Gastroesophageal sphincter (tissue), 4 donors: ENCODE data around the gene PEX11A. TPM values are rescaled to one million over a fixed set of nuclear protein-coding genes. Genes with fewer than 3 reads are reported as not detected.
A peak's percentile ranks its signal among the peaks of the same experiment; 100 is the strongest.

Source experiments
- ATAC-seq: fragments of 150-250 bp; one replicate; pipeline ENCODE4 v1.9.1; 2016; ENCODE audit warnings: mild to moderate bottlenecking, moderate library complexity
- H3K27ac ChIP-seq, 4 donors: fragments of 200-600 bp; sonication (generic) in 3 of 4; 1 replicate in 3 of 4; 2 replicates in 1 of 4; pipeline ENCODE4 v1.5.1; 2016 to 2019
- H3K27me3 ChIP-seq: fragments of 200-600 bp; sonication (generic); one replicate; pipeline ENCODE4 v1.5.1; 2019
- H3K36me3 ChIP-seq, 2 donors: fragments of 200-600 bp; sonication (generic); one replicate each; pipeline ENCODE4 v1.5.1; 2019; ENCODE audit warnings: control low read depth in 1 of 2
- H3K4me1 ChIP-seq, 3 donors: fragments of 200-600 bp; sonication (generic); 1 replicate in 2 of 3; 2 replicates in 1 of 3; pipeline ENCODE4 v1.5.1; 2016 to 2019; ENCODE audit warnings: control low read depth in 2 of 3
- H3K4me3 ChIP-seq, 2 donors: fragments of 200-600 bp; sonication (generic); one replicate each; pipeline ENCODE4 v1.5.1; 2019; ENCODE audit warnings: mild to moderate bottlenecking in 1 of 2, moderate library complexity in 1 of 2
- H3K9me3 ChIP-seq, 3 donors: fragments of 200-600 bp; sonication (generic); one replicate each; pipeline ENCODE4 v1.5.1; 2017 to 2019; ENCODE audit warnings: control low read depth in 2 of 3
- CTCF ChIP-seq, 4 experiments: fragments of 200-600 bp in 2 of 4; fragments of 450-650 bp in 2 of 4; sonication (generic) in 1 of 4; IDR thresholded peaks; one replicate each; pipeline ENCODE4 v1.5.1; 2017 to 2019; ENCODE audit warnings: antibody characterized with exemption in 4 of 4, mild to moderate bottlenecking in 2 of 4, moderate library complexity in 2 of 4
- EP300 ChIP-seq: sonication (generic); formaldehyde crosslinking; IDR thresholded peaks from one replicate; pipeline ENCODE4 v1.6.1; 2017; ENCODE audit warnings: antibody characterized with exemption, mild to moderate bottlenecking
- POLR2A ChIP-seq, 2 donors: fragments of 450-650 bp; IDR thresholded peaks; one replicate each; pipeline ENCODE4 v1.6.1; 2017; ENCODE audit warnings: antibody characterized with exemption in 2 of 2, mild to moderate bottlenecking in 2 of 2, moderate library complexity in 1 of 2
- POLR2AphosphoS5 ChIP-seq: sonication (generic); formaldehyde crosslinking; IDR thresholded peaks from one replicate; pipeline ENCODE4 v1.6.1; 2017; ENCODE audit warnings: antibody characterized with exemption
- WGBS, 2 donors: methylation state at CpG; one replicate each; pipeline ENCODE4 v1.1.5; 2018; ENCODE audit warnings: low coverage in 1 of 2; 5-methylcytosine and 5-hydroxymethylcytosine counted together
- total RNA-seq, 4 donors: library from RNA; depleted of rRNA; stranded (reverse); fragments of >200 nt; gene quantifications; one replicate each; pipeline ENCODE4 v1.1.0, GENCODE V29; 2016

PEX11A gene
- total RNA-seq, 4 donors from 2014 or later = 11.6 to 17.6 (median 16.4) TPM

GRCh38 chr15:89669941-89670340 is 20.6 kb downstream of the PEX11A start:
- Histone ChIP-seq H3K4me1 (peaks cover 0 to 34% (median 13%) of the 10 kb centered on the region in 3 donors), H3K27me3 (no peaks in the 10 kb centered on the region), H3K27ac (no peak overlapping the region), H3K36me3 (no peaks in the 10 kb centered on the region), H3K4me3 (no peak overlapping the region), H3K9me3 (no peaks in the 10 kb centered on the region)
- 60 to 86% methylated on average over 1 to 2 of the region's 15 CpGs for WGBS, 2 donors
- TF ChIP-seq EP300 = no peak
- TF ChIP-seq CTCF (IDR thresholded peaks at IDR 0.05) = no peak
- no peak for TF ChIP-seq POLR2A (IDR thresholded peaks at IDR 0.05)
- TF ChIP-seq POLR2AphosphoS5 = no peak
- ATAC-seq = no peak

DNA sequence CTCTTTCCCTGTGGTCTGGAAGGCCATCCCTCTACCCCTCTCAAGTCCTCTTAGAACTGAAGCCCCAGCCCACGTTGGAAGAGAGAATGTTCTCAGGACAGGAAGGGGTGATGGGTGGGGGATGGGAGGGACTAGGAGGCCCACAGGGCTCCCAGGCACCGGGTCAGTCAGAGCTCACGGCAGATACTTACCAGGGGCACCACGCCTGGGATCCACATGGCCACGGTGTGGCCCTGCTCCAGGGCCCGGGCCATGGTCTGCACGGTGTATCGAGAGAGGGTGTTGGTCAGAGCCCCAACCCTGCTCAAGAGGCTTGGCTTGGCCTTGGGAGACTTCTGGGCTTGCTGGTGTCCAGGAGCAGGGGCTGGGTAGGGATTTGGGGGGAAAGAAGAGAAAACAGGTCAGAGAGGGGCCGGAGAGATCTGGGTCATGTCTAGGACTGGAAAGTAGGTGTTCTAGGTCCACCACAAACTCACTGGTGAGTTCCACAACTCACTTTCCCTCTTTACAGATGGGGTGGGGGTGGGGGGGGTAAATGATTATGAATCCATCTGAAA is 21.2 kb downstream of the PEX11A start:
- Histone ChIP-seq H3K4me1 (peaks cover 0 to 39% (median 17%) of the 10 kb centered on the region in 3 donors), H3K4me3 (no peak overlapping the region), H3K9me3 (no peaks in the 10 kb centered on the region), H3K27ac (no peak overlapping the region), H3K27me3 (no peaks in the 10 kb centered on the region), H3K36me3 (no peaks in the 10 kb centered on the region)
- TF ChIP-seq EP300 (no peak), POLR2AphosphoS5 (no peak), POLR2A (IDR thresholded peaks at IDR 0.05) (no peak), CTCF (IDR thresholded peaks at IDR 0.05) (no peak)
- ATAC-seq = no peak
- 49 to 60% methylated on average over 1 to 2 of the region's 9 CpGs for WGBS, 2 donors

DNA sequence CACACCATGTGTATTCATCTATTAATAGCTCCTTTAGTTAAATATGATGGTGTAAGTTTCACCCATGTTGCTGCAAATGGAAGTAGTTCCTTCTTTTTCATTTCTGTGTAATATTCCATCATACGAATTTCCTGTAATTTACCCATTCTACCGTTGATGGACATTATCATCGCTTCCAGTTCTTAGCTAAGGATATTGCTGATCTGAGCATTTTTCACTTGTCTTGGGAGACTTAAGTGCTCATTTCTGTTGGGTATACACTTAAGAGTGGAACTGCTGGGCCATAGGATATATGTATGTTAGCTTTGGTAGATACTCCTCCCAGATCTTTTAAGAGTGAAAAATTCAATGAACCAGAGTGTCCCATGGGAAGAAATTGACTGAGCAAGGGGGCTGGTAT is 22.4 kb downstream of the PEX11A start:
- H3K9me3 ChIP-seq = no peaks in the 10 kb centered on the region
- H3K36me3 ChIP-seq = no peaks in the 10 kb centered on the region
- no peak for TF ChIP-seq EP300
- no peak for TF ChIP-seq CTCF (IDR thresholded peaks at IDR 0.05)
- TF ChIP-seq POLR2A (IDR thresholded peaks at IDR 0.05) = no peak
- no peaks in the 10 kb centered on the region for H3K27me3 ChIP-seq
- H3K4me3 ChIP-seq = no peak overlapping the region
- peaks cover 0 to 38% (median 17%) of the 10 kb centered on the region in 3 donors for H3K4me1 ChIP-seq
- no peak overlapping the region for H3K27ac ChIP-seq
- no peak for ATAC-seq
- WGBS, 2 donors = 93 to 100% methylated on average over 2 to 3 of the region's 3 CpGs

- TF ChIP-seq EP300 (no peak), POLR2A (IDR thresholded peaks at IDR 0.05) (no peak)
- peaks cover 0 to 38% (median 17%) of the 10 kb centered on the region in 3 donors for H3K4me1 ChIP-seq
- H3K27me3 ChIP-seq = no peaks in the 10 kb centered on the region
- WGBS, 2 donors = no CpG with 5 or more reads among the region's 7 CpGs
- no peak overlapping the region for H3K27ac ChIP-seq
- no peaks in the 10 kb centered on the region for H3K9me3 ChIP-seq
- H3K4me3 ChIP-seq = no peak overlapping the region
- no peak for ATAC-seq
- H3K36me3 ChIP-seq = no peaks in the 10 kb centered on the region
These were observed 22.9 kb downstream of the PEX11A start for GRCh38 chr15:89667706-89667960.

DNA sequence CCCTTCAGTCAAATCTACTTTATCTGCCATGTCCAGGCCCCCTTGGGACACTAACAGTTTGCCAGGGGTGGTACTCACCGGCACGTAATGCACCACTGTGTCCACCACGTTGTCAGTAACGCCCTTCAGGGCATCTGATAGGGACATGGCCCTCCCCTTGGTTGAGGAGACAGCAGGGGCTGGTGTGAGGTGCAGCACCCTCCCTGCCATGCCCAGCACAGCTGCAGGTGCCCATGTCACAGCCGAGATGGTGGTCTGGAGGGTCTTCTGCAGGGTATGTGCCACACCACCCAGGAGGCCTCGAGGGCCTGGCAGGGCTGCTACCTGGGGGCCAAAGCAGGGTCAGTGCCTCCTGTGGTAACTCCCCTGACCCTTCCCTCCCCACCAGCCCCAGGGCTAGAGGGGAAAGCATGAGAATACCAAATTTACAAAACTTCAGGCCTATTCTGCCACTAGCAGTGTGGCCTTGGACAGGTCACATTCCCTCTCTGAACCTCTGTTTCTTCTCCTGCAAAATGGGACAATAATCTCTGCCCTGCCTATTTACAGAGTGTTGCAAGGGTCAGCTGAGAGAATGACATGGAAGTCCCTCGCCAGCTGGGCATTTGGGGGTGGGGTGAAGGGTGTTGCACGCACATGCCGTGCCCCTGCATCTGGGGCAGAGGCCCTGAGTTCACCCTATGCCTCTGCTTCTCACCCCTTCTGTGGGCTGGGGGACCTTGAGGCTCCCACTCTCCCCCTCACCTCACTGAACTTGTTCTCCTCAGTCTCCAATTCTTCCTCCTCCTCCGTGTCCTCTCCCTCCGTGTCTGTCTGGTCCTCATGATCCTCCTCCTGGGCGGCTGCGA is 23.5 kb downstream of the PEX11A start:
- no peaks in the 10 kb centered on the region for H3K27me3 ChIP-seq
- H3K36me3 ChIP-seq = no peaks in the 10 kb centered on the region
- ATAC-seq = no peak
- H3K27ac ChIP-seq = peak overlapping the region in 3 of 4 donors; percentile 86 to 91 (median 90)
- peaks cover 0 to 36% (median 11%) of the 10 kb centered on the region in 3 donors for H3K4me1 ChIP-seq
- TF ChIP-seq POLR2A (IDR thresholded peaks at IDR 0.05) = no peak
- no peak overlapping the region for H3K4me3 ChIP-seq
- H3K9me3 ChIP-seq = no peaks in the 10 kb centered on the region
- WGBS, 2 donors = 79% methylated on average over 2 of the region's 13 CpGs; no CpG with 5 or more reads in 1 of the 2 donors
